SK-N-SH treated with all-trans-retinoic acid at 6 μM for 48 hours (cell line): Measurements from ENCODE around the gene MMP7.

Experiments used
- ATAC-seq: fragments of 200-7000 bp; cut with Tn5 transposase; 3 replicates; pipeline ENCODE4 v1.9.1; 2020; ENCODE audit warnings: mild to moderate bottlenecking, moderate library complexity
- ARNTL ChIP-seq: fragments of 450-650 bp; formaldehyde crosslinking; IDR thresholded peaks from 2 replicates; pipeline ENCODE4 v1.5.0; 2020; ENCODE audit warnings: low read depth, mild to moderate bottlenecking, moderate library complexity, borderline replicate concordance
- BACH2 ChIP-seq: fragments of 250-450 bp; sonication (Bioruptor Pico); IDR thresholded peaks from 2 replicates; pipeline ENCODE4 v1.9.0; 2021; ENCODE audit warnings: mild to moderate bottlenecking, borderline replicate concordance
- CSDC2 ChIP-seq: fragments of 250-450 bp; sonication (Bioruptor Pico); IDR thresholded peaks from 2 replicates; pipeline ENCODE4 v1.5.0; 2020; ENCODE audit warnings: mild to moderate bottlenecking, moderate library complexity
- ESRRG ChIP-seq: fragments of 250-450 bp; sonication (Bioruptor Pico); IDR thresholded peaks from 2 replicates; pipeline ENCODE4 v1.6.1; 2021; ENCODE audit warnings: mild to moderate bottlenecking
- GLIS3 ChIP-seq: fragments of 250-450 bp; sonication (Bioruptor Pico); IDR thresholded peaks from 2 replicates; pipeline ENCODE4 v1.5.0; 2020; ENCODE audit warnings: mild to moderate bottlenecking, moderate library complexity
- OSR1 ChIP-seq: fragments of 250-450 bp; sonication (Bioruptor Pico); IDR thresholded peaks from 2 replicates; pipeline ENCODE4 v1.8.0; 2022; ENCODE audit warnings: moderate library complexity, mild to moderate bottlenecking, inconsistent platforms
- PPARA ChIP-seq: fragments of 250-450 bp; sonication (Bioruptor Pico); IDR thresholded peaks from 2 replicates; pipeline ENCODE4 v1.5.0; 2020; ENCODE audit warnings: mild to moderate bottlenecking, borderline replicate concordance
- SNAI2 ChIP-seq: fragments of 250-450 bp; sonication (Bioruptor Pico); IDR thresholded peaks from 2 replicates; pipeline ENCODE4 v1.5.0; 2020; ENCODE audit warnings: mild to moderate bottlenecking, moderate library complexity
- TCF4 ChIP-seq: fragments of 250-450 bp; sonication (Bioruptor Pico); IDR thresholded peaks from 2 replicates; pipeline ENCODE4 v1.8.0; 2021; ENCODE audit warnings: mild to moderate bottlenecking, moderate library complexity, borderline replicate concordance
- TOX ChIP-seq: fragments of 250-450 bp; sonication (Bioruptor Pico); IDR thresholded peaks from 2 replicates; pipeline ENCODE4 v1.8.0; 2021; ENCODE audit warnings: mild to moderate bottlenecking, moderate library complexity, borderline replicate concordance
- ZC3H10 ChIP-seq: fragments of 250-450 bp; sonication (Bioruptor Pico); IDR thresholded peaks from 2 replicates; pipeline ENCODE4 v1.5.1; 2021; ENCODE audit warnings: mild to moderate bottlenecking, moderate library complexity
- ZFP3 ChIP-seq: fragments of 250-450 bp; sonication (Bioruptor Pico); IDR thresholded peaks from 2 replicates; pipeline ENCODE4 v1.5.0; 2020; ENCODE audit warnings: mild to moderate bottlenecking, moderate library complexity
- ZFP30 ChIP-seq: fragments of 450-650 bp; formaldehyde crosslinking; IDR thresholded peaks from 2 replicates; pipeline ENCODE4 v1.5.0; 2022; ENCODE audit warnings: mild to moderate bottlenecking, moderate library complexity
- ZNF565 ChIP-seq: fragments of 450-650 bp; formaldehyde crosslinking; conservative IDR thresholded peaks from 2 replicates; pipeline ENCODE4 v1.5.0; 2020; ENCODE audit warnings: low read depth, mild to moderate bottlenecking, moderate library complexity
- ZNF70 ChIP-seq: fragments of 450-650 bp; formaldehyde crosslinking; IDR thresholded peaks from 2 replicates; pipeline ENCODE4 v1.5.0; 2020; ENCODE audit warnings: mild to moderate bottlenecking, moderate library complexity
- ZNF8 ChIP-seq: fragments of 450-650 bp; formaldehyde crosslinking; IDR thresholded peaks from 2 replicates; pipeline ENCODE4 v1.5.0; 2020; ENCODE audit warnings: mild to moderate bottlenecking, moderate library complexity
- TF ChIP-seq, protein P1 (sequence below): fragments of 250-450 bp; sonication (Bioruptor Pico); IDR thresholded peaks from 2 replicates; pipeline ENCODE4 v1.8.0; 2021; ENCODE audit warnings: low read depth, mild to moderate bottlenecking, moderate library complexity, borderline replicate concordance
- TF ChIP-seq, protein P2 (sequence below): fragments of 250-450 bp; sonication (Bioruptor Pico); IDR thresholded peaks from 2 replicates; pipeline ENCODE4 v1.5.1; 2020; ENCODE audit warnings: low read depth, mild to moderate bottlenecking, moderate library complexity
- TF ChIP-seq, protein P3 (sequence below): fragments of 250-450 bp; sonication (Bioruptor Pico); IDR thresholded peaks from 2 replicates; pipeline ENCODE4 v1.8.0; 2020; ENCODE audit warnings: mild to moderate bottlenecking, moderate library complexity, borderline replicate concordance
- TF ChIP-seq, protein P4 (sequence below): fragments of 250-450 bp; sonication (Bioruptor Pico); IDR thresholded peaks from 2 replicates; pipeline ENCODE4 v1.5.1; 2021; ENCODE audit warnings: mild to moderate bottlenecking, moderate library complexity
- TF ChIP-seq, protein P5 (sequence below): fragments of 250-450 bp; sonication (Bioruptor Pico); IDR thresholded peaks from 2 replicates; pipeline ENCODE4 v1.5.0; 2020; ENCODE audit warnings: mild to moderate bottlenecking, moderate library complexity

Gene MMP7

DNA sequence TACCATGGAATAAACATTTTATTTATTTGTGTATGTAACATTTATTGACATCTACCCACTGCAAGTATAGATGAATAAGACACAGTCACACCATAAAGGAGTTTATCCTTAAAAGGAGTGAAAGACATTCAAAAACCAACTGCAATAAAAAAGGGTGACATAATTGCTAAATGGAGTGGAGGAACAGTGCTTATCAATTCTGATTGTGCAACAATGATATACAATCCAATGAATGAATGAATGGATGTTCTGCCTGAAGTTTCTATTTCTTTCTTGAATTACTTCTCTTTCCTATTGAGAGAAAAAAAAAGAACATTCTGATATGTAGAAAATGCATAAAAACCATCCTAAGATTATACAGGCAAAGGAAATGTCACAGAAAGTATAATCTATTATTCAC is 10.0 kb downstream of the MMP7 start:
- TF ChIP-seq, protein P1, sequence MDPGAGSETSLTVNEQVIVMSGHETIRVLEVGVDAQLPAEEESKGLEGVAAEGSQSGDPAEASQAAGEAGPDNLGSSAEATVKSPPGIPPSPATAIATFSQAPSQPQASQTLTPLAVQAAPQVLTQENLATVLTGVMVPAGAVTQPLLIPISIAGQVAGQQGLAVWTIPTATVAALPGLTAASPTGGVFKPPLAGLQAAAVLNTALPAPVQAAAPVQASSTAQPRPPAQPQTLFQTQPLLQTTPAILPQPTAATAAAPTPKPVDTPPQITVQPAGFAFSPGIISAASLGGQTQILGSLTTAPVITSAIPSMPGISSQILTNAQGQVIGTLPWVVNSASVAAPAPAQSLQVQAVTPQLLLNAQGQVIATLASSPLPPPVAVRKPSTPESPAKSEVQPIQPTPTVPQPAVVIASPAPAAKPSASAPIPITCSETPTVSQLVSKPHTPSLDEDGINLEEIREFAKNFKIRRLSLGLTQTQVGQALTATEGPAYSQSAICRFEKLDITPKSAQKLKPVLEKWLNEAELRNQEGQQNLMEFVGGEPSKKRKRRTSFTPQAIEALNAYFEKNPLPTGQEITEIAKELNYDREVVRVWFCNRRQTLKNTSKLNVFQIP (CRISPR knock-in tag): no peak
- no peak for TF ChIP-seq GLIS3 (CRISPR knock-in tag)
- TF ChIP-seq ZFP3 (CRISPR knock-in tag): no peak
- ATAC-seq: no peak

DNA sequence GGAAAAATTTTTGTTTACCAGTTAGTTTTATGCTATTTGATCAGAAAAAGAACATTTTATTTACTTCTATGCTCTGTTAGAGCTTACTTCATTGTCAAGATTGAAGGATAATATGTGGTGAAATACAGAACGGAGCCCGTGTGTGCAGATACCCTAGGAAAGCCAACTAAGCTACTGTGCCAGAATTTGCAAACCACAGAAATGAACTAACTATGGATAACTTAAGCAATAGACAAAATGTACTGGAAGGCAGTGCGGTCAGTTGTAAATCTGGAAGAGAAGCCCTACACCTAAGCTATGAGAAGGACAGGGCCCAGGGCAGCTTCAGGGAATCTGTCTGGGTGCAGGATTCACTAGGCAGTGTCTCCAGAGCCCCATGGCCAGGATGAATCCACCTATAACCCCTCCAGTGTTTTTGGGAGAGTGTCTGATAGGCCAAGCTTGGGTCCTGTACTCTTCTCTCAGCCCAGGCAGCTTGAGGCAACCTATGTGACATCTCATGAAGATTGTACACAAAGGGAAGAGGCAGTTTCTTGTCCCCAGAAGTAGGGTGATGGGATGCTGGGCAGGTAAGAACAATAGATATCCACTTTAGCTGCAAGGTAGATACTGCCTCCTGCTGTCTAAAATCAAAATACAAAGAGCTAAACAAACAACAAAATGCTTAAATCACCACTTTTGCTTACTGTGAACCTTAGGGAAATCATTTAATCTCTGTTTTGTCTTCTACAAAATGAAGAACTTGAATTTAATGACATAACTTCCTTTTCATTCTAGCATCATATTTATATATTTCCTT is 12.1 kb downstream of the MMP7 start:
- no peak for ATAC-seq
- TF ChIP-seq ZNF565 (no peak), OSR1 (CRISPR knock-in tag) (no peak), ARNTL (CRISPR knock-in tag) (no peak), ESRRG (no peak), TCF4 (CRISPR knock-in tag) (no peak), ZC3H10 (no peak), PPARA (CRISPR knock-in tag) (no peak), GLIS3 (CRISPR knock-in tag) (no peak), ZNF8 (no peak), ZFP30 (CRISPR knock-in tag) (no peak), CSDC2 (CRISPR knock-in tag) (no peak), SNAI2 (no peak)
- TF ChIP-seq, protein P2, sequence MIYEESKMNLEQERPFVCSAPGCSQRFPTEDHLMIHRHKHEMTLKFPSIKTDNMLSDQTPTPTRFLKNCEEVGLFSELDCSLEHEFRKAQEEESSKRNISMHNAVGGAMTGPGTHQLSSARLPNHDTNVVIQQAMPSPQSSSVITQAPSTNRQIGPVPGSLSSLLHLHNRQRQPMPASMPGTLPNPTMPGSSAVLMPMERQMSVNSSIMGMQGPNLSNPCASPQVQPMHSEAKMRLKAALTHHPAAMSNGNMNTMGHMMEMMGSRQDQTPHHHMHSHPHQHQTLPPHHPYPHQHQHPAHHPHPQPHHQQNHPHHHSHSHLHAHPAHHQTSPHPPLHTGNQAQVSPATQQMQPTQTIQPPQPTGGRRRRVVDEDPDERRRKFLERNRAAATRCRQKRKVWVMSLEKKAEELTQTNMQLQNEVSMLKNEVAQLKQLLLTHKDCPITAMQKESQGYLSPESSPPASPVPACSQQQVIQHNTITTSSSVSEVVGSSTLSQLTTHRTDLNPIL (CRISPR knock-in tag): no peak
- TF ChIP-seq, protein P3, sequence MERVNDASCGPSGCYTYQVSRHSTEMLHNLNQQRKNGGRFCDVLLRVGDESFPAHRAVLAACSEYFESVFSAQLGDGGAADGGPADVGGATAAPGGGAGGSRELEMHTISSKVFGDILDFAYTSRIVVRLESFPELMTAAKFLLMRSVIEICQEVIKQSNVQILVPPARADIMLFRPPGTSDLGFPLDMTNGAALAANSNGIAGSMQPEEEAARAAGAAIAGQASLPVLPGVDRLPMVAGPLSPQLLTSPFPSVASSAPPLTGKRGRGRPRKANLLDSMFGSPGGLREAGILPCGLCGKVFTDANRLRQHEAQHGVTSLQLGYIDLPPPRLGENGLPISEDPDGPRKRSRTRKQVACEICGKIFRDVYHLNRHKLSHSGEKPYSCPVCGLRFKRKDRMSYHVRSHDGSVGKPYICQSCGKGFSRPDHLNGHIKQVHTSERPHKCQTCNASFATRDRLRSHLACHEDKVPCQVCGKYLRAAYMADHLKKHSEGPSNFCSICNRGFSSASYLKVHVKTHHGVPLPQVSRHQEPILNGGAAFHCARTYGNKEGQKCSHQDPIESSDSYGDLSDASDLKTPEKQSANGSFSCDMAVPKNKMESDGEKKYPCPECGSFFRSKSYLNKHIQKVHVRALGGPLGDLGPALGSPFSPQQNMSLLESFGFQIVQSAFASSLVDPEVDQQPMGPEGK (CRISPR knock-in tag): no peak
- TF ChIP-seq, protein P4, sequence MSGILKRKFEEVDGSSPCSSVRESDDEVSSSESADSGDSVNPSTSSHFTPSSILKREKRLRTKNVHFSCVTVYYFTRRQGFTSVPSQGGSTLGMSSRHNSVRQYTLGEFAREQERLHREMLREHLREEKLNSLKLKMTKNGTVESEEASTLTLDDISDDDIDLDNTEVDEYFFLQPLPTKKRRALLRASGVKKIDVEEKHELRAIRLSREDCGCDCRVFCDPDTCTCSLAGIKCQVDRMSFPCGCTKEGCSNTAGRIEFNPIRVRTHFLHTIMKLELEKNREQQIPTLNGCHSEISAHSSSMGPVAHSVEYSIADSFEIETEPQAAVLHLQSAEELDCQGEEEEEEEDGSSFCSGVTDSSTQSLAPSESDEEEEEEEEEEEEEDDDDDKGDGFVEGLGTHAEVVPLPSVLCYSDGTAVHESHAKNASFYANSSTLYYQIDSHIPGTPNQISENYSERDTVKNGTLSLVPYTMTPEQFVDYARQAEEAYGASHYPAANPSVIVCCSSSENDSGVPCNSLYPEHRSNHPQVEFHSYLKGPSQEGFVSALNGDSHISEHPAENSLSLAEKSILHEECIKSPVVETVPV (CRISPR knock-in tag): no peak

DNA sequence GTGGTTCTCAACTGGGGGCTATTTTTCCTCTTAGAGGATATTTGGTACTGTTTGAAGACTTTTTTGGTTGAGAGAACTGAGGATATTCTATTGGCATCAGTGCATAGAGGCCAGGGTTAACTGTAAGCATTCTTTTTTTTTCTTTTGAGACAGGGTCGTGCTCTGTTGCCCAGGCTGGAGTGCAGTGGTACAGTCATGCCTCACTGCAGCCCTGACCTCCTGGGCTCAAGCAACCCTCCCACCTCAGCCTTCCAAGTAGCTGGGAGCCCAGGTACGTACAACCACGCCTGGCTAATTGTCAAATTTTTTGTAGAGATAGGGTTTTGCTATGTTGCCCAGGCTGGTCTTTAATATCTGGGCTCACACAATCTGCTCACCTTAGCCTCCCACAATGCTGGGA is 12.9 kb downstream of the MMP7 start:
- TF ChIP-seq, protein P2 (CRISPR knock-in tag): no peak
- no peak for TF ChIP-seq TOX (CRISPR knock-in tag)
- ATAC-seq: no peak

DNA sequence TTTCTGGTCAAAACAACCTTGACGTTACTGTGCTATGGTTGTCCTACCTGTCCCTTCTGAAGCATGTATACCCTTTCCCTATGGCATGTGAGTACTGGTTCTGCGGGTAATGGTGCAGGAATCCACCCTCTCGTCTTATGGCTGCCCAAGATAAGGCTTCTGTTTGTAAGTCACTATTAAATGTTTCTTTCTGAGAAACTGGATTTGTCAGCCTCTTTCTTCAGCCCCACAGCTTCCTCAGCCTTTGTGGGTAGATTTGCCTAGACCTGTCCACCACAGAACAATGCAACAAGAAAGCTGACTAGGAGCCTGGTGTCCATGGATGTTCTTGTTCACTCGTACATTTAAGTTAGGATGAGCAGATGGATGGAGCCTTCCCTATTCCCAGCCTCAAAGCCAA is 14.4 kb downstream of the MMP7 start:
- no peak for ATAC-seq
- no peak for TF ChIP-seq BACH2

DNA sequence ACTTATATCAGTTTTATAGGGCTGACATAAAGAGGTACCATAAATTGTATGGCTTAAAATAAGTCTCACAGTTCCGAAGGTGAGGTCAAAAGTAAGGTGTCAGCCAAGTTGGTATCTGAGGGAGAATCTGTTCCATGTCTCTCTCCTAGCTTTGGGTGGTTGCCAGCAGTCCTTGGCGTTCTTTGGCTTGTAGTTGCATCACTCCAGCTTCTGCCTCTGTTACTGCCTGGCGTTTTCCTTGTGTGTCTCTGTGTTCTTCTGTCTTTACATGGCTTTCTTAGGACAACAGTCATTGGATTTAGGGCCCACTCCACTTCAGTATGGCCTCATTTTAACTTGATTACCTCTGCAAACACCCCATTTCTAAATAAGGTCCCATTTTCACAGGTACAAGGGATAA is 16.7 kb downstream of the MMP7 start:
- no peak for ATAC-seq
- TF ChIP-seq ZNF70 (CRISPR knock-in tag) (no peak), ZFP3 (CRISPR knock-in tag) (no peak), TCF4 (CRISPR knock-in tag) (no peak), OSR1 (CRISPR knock-in tag) (no peak), ZC3H10 (no peak), ZFP30 (CRISPR knock-in tag) (no peak), CSDC2 (CRISPR knock-in tag) (no peak), GLIS3 (CRISPR knock-in tag) (no peak), ZNF8 (no peak), ARNTL (CRISPR knock-in tag) (no peak), ZNF565 (no peak), SNAI2 (no peak)
- TF ChIP-seq, protein P4 (CRISPR knock-in tag): no peak
- TF ChIP-seq, protein P5, sequence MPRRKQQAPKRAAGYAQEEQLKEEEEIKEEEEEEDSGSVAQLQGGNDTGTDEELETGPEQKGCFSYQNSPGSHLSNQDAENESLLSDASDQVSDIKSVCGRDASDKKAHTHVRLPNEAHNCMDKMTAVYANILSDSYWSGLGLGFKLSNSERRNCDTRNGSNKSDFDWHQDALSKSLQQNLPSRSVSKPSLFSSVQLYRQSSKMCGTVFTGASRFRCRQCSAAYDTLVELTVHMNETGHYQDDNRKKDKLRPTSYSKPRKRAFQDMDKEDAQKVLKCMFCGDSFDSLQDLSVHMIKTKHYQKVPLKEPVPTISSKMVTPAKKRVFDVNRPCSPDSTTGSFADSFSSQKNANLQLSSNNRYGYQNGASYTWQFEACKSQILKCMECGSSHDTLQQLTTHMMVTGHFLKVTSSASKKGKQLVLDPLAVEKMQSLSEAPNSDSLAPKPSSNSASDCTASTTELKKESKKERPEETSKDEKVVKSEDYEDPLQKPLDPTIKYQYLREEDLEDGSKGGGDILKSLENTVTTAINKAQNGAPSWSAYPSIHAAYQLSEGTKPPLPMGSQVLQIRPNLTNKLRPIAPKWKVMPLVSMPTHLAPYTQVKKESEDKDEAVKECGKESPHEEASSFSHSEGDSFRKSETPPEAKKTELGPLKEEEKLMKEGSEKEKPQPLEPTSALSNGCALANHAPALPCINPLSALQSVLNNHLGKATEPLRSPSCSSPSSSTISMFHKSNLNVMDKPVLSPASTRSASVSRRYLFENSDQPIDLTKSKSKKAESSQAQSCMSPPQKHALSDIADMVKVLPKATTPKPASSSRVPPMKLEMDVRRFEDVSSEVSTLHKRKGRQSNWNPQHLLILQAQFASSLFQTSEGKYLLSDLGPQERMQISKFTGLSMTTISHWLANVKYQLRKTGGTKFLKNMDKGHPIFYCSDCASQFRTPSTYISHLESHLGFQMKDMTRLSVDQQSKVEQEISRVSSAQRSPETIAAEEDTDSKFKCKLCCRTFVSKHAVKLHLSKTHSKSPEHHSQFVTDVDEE (CRISPR knock-in tag): no peak
